ENCODE measurements around the gene GAK. TPM values are rescaled to one million over a fixed set of nuclear protein-coding genes. Genes with fewer than 3 reads are reported as not detected.

GAK gene
- total and polyA plus RNA-seq, 3 experiments from 2014 or later: 82.9 to 118 (median 112) TPM

DNA sequence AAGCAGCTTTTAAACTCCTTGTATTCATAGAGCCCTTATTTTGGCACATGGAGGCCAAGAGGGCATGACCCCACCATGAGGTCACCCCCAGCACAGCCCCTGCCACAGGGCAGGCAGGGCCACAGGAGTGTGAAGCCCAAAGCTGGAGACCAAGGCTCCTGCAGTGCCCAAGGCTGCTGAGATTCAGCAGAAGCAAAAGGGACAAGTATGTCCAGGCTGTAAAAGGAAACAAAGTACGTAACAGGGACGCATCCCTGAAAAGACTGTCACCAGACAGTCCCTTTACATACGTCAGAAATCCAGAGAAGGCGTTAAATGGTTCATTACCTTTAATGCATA lies 18.9 kb downstream of the GAK start:
- Histone ChIP-seq H3K4me1 (ENCODE audit: insufficient read depth, low read length) (peaks cover 22% of the 10 kb centered on the region), H3K27ac (ENCODE audit: low read depth, low read length) (no peak overlapping the region), H3K4me3 (ENCODE audit: low read length) (no peak overlapping the region), H3K27me3 (ENCODE audit: insufficient read depth, low read length, poor library complexity, severe bottlenecking) (no peaks in the 10 kb centered on the region), H3K9me3 (ENCODE audit: low read length) (no peaks in the 10 kb centered on the region), H3K36me3 (ENCODE audit: insufficient read depth, low read length) (peaks cover 12% of the 10 kb centered on the region)
- Mint-ChIP-seq H3K27ac (peak overlapping the region in 1 of 8 donors; percentile 17), H3K4me3 (no peak overlapping the region), H3K4me1 (peaks cover 32 to 42% (median 38%) of the 10 kb centered on the region in 3 donors), H3K36me3 (peaks cover 0 to 43% (median 5%) of the 10 kb centered on the region in 3 donors), H3K27me3 (no peaks in the 10 kb centered on the region), H3K9me3 (no peaks in the 10 kb centered on the region)
- peak in 1 of 5 donors; percentile 9 for DNase-seq
- CTCF ChIA-PET: no interaction called here
- POLR2A ChIA-PET: no interaction called here

GRCh38 chr4:912548-913279 lies 19.4 kb downstream of the GAK start:
- H3K27me3 ChIP-seq (ENCODE audit: insufficient read depth, low read length, poor library complexity, severe bottlenecking): no peaks in the 10 kb centered on the region
- no peak overlapping the region for H3K27ac ChIP-seq (ENCODE audit: low read depth, low read length)
- ChIA-PET POLR2A (no interaction called here), CTCF (no interaction called here)
- peaks cover 22% of the 10 kb centered on the region for H3K4me1 ChIP-seq (ENCODE audit: insufficient read depth, low read length)
- DNase-seq: peak in 1 of 5 donors; percentile 26
- H3K36me3 ChIP-seq (ENCODE audit: insufficient read depth, low read length): peaks cover 12% of the 10 kb centered on the region
- no peaks in the 10 kb centered on the region for H3K27me3 Mint-ChIP-seq
- no peak overlapping the region for H3K4me3 ChIP-seq (ENCODE audit: low read length)
- no peaks in the 10 kb centered on the region for H3K9me3 ChIP-seq (ENCODE audit: low read length)
- peaks cover 30 to 37% (median 33%) of the 10 kb centered on the region in 3 donors for H3K4me1 Mint-ChIP-seq
- H3K4me3 Mint-ChIP-seq: no peak overlapping the region
- H3K27ac Mint-ChIP-seq: peak overlapping the region in 3 of 8 donors; percentile 17 to 52 (median 24)
- no peaks in the 10 kb centered on the region for H3K9me3 Mint-ChIP-seq
- H3K36me3 Mint-ChIP-seq: peaks cover 0 to 44% (median 5%) of the 10 kb centered on the region in 3 donors

- Mint-ChIP-seq H3K9me3 (no peaks in the 10 kb centered on the region), H3K4me3 (no peak overlapping the region), H3K27ac (peak overlapping the region in 1 of 8 donors; percentile 26), H3K36me3 (peaks cover 0 to 47% (median 5%) of the 10 kb centered on the region in 3 donors), H3K27me3 (no peaks in the 10 kb centered on the region), H3K4me1 (peaks cover 25 to 30% (median 25%) of the 10 kb centered on the region in 3 donors)
- Histone ChIP-seq H3K27me3 (ENCODE audit: insufficient read depth, low read length, poor library complexity, severe bottlenecking) (no peaks in the 10 kb centered on the region), H3K9me3 (ENCODE audit: low read length) (no peaks in the 10 kb centered on the region), H3K36me3 (ENCODE audit: insufficient read depth, low read length) (peaks cover 12% of the 10 kb centered on the region), H3K4me1 (ENCODE audit: insufficient read depth, low read length) (peaks cover 22% of the 10 kb centered on the region), H3K27ac (ENCODE audit: low read depth, low read length) (no peak overlapping the region), H3K4me3 (ENCODE audit: low read length) (no peak overlapping the region)
- peak in 1 of 5 donors; percentile 37 for DNase-seq
- ChIA-PET POLR2A (no interaction called here), CTCF (no interaction called here)
Measured at GRCh38 chr4:911871-912490, 20.1 kb downstream of the GAK start.

GRCh38 chr4:911221-911751 lies 20.8 kb downstream of the GAK start:
- DNase-seq: peak in 1 of 5 donors; percentile 35
- H3K27ac Mint-ChIP-seq: no peak overlapping the region
- H3K36me3 Mint-ChIP-seq: peaks cover 0 to 53% (median 5%) of the 10 kb centered on the region in 3 donors
- POLR2A ChIA-PET: no interaction called here
- Histone ChIP-seq H3K36me3 (ENCODE audit: insufficient read depth, low read length) (peaks cover 12% of the 10 kb centered on the region), H3K27ac (ENCODE audit: low read depth, low read length) (no peak overlapping the region), H3K4me3 (ENCODE audit: low read length) (no peak overlapping the region), H3K27me3 (ENCODE audit: insufficient read depth, low read length, poor library complexity, severe bottlenecking) (no peaks in the 10 kb centered on the region), H3K9me3 (ENCODE audit: low read length) (no peaks in the 10 kb centered on the region), H3K4me1 (ENCODE audit: insufficient read depth, low read length) (peaks cover 15% of the 10 kb centered on the region)
- H3K4me3 Mint-ChIP-seq: no peak overlapping the region
- H3K4me1 Mint-ChIP-seq: peaks cover 18 to 23% (median 18%) of the 10 kb centered on the region in 3 donors
- H3K9me3 Mint-ChIP-seq: no peaks in the 10 kb centered on the region
- H3K27me3 Mint-ChIP-seq: no peaks in the 10 kb centered on the region
- CTCF ChIA-PET: no interaction called here

DNA sequence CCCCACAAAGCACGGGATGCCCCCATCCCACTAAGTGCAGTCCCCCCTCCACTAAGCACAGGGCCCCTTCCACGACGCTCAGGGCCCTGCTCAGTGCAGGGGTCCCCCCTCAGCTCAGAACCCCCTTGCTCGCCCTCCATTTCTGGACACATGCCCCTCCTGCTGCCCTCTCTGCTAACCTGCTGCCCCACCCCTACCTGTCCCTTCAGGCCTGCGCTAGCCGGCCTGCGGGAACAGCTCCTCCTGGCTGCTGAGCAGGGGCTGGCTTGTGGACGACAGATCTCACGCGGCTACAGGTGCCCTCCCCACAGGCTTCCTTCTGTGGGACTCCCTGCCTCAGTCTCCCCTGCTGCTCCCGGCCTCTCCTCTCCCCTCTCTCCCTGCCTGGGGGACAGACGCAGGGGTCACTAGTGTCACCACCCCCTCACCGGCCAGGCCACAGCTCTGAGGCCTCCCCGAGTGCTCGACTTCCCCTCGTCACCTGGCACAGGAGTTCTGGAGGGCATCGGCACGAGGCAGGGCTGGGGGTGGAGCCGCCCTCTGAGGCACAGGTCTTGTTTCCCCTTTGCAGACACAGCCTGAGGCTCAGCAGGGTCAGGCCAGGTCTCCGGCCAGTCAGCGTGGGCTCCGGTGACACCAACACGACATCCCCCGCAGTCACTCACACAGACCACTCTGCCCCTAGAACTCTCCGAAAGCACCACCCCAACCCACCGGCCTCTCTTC lies 21.6 kb downstream of the GAK start:
- H3K27ac Mint-ChIP-seq: peak overlapping the region in 1 of 8 donors; percentile 27
- H3K9me3 ChIP-seq (ENCODE audit: low read length): no peaks in the 10 kb centered on the region
- H3K27ac ChIP-seq (ENCODE audit: low read depth, low read length): no peak overlapping the region
- H3K4me3 Mint-ChIP-seq: no peak overlapping the region
- ChIA-PET CTCF (no interaction called here), POLR2A (no interaction called here)
- DNase-seq: no peak
- H3K9me3 Mint-ChIP-seq: no peaks in the 10 kb centered on the region
- H3K4me1 ChIP-seq (ENCODE audit: insufficient read depth, low read length): peaks cover 8% of the 10 kb centered on the region
- no peaks in the 10 kb centered on the region for H3K27me3 ChIP-seq (ENCODE audit: insufficient read depth, low read length, poor library complexity, severe bottlenecking)
- H3K27me3 Mint-ChIP-seq: no peaks in the 10 kb centered on the region
- H3K4me1 Mint-ChIP-seq: peaks cover 11 to 15% (median 11%) of the 10 kb centered on the region in 3 donors
- peaks cover 0 to 57% (median 5%) of the 10 kb centered on the region in 3 donors for H3K36me3 Mint-ChIP-seq
- peaks cover 12% of the 10 kb centered on the region for H3K36me3 ChIP-seq (ENCODE audit: insufficient read depth, low read length)
- H3K4me3 ChIP-seq (ENCODE audit: low read length): no peak overlapping the region

- Mint-ChIP-seq H3K36me3 (peaks cover 0 to 61% (median 6%) of the 10 kb centered on the region in 3 donors), H3K27ac (peak overlapping the region in 1 of 8 donors; percentile 58), H3K27me3 (no peaks in the 10 kb centered on the region), H3K4me1 (peaks cover 4 to 8% (median 4%) of the 10 kb centered on the region in 3 donors), H3K9me3 (no peaks in the 10 kb centered on the region), H3K4me3 (no peak overlapping the region)
- no peak overlapping the region for H3K4me3 ChIP-seq (ENCODE audit: low read length)
- peaks cover under 1% of the 10 kb centered on the region for H3K4me1 ChIP-seq (ENCODE audit: insufficient read depth, low read length)
- DNase-seq: no peak
- ChIA-PET CTCF (no interaction called here), POLR2A (no interaction called here)
- H3K27ac ChIP-seq (ENCODE audit: low read depth, low read length): no peak overlapping the region
- H3K36me3 ChIP-seq (ENCODE audit: insufficient read depth, low read length): peaks cover 12% of the 10 kb centered on the region
- H3K9me3 ChIP-seq (ENCODE audit: low read length): no peaks in the 10 kb centered on the region
- no peaks in the 10 kb centered on the region for H3K27me3 ChIP-seq (ENCODE audit: insufficient read depth, low read length, poor library complexity, severe bottlenecking)
Measured at GRCh38 chr4:909821-910220, 22.3 kb downstream of the GAK start.

DNA sequence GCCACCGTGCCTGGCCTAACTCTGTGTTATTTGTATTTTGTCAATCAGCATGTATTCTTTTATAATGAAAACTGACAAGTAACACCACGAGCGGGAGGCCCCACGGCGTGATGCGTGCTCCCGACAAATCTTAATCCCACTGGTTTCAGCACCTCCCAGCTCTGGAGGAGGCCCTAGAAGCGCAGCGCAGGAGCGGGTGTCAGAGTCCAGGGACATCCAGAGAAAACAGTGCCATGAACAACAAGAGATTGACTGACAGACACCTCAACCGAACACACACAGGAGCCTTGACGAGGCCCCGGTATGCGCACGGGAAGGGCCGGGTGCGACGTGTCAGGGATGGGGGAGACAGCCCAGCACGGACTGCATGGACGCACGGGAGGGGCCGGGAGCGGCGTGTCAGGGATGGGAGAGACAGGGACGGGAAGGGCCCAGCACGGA lies 23.0 kb downstream of the GAK start:
- peaks cover 0 to 64% (median 6%) of the 10 kb centered on the region in 3 donors for H3K36me3 Mint-ChIP-seq
- H3K4me3 ChIP-seq (ENCODE audit: low read length): no peak overlapping the region
- no peaks in the 10 kb centered on the region for H3K27me3 ChIP-seq (ENCODE audit: insufficient read depth, low read length, poor library complexity, severe bottlenecking)
- H3K4me3 Mint-ChIP-seq: no peak overlapping the region
- peak overlapping the region in 3 of 8 donors; percentile 68 to 77 (median 73) for H3K27ac Mint-ChIP-seq
- CTCF ChIA-PET: no interaction called here
- H3K9me3 Mint-ChIP-seq: no peaks in the 10 kb centered on the region
- H3K36me3 ChIP-seq (ENCODE audit: insufficient read depth, low read length): peaks cover 12% of the 10 kb centered on the region
- no peaks in the 10 kb centered on the region for H3K27me3 Mint-ChIP-seq
- POLR2A ChIA-PET: no interaction called here
- H3K27ac ChIP-seq (ENCODE audit: low read depth, low read length): no peak overlapping the region
- no peaks in the 10 kb centered on the region for H3K4me1 ChIP-seq (ENCODE audit: insufficient read depth, low read length)
- peaks cover 0 to 5% (median 2%) of the 10 kb centered on the region in 3 donors for H3K4me1 Mint-ChIP-seq
- no peak for DNase-seq
- no peaks in the 10 kb centered on the region for H3K9me3 ChIP-seq (ENCODE audit: low read length)
